MM.1S (cell line): ENCODE results near the gene REG3G.
A peak's percentile ranks its signal among the peaks of the same experiment; 100 is the strongest.

Experiments used
- DNase-seq: peaks from one replicate; pipeline ENCODE4 v3.0.0-alpha.2; 2015
- H2AFZ ChIP-seq: fragments of 300-600 bp; sonication (generic); 2 replicates; pipeline ENCODE4 v1.6.0; 2016; ENCODE audit warnings: antibody characterized with exemption, low read length
- H3F3A ChIP-seq: fragments of 300-600 bp; sonication (generic); 2 replicates; pipeline ENCODE4 v1.6.1; 2016; ENCODE audit warnings: mild to moderate bottlenecking, antibody characterized with exemption, low read length, moderate library complexity, mixed read lengths; ENCODE audit not compliant: insufficient read depth
- H3K27ac ChIP-seq: fragments of 300-600 bp; sonication (generic); 2 replicates; pipeline ENCODE4 v1.5.1; 2016; ENCODE audit warnings: mild to moderate bottlenecking, low read length
- H3K27me3 ChIP-seq: fragments of 300-600 bp; sonication (generic); replicated peaks from 2 replicates; pipeline ENCODE4 v1.6.0; 2016; ENCODE audit warnings: low read length; ENCODE audit not compliant: insufficient read depth
- H3K36me3 ChIP-seq: fragments of 300-600 bp; sonication (generic); replicated peaks from 2 replicates; pipeline ENCODE4 v1.6.1; 2016; ENCODE audit warnings: mild to moderate bottlenecking, low read length, mixed read lengths; ENCODE audit not compliant: insufficient read depth
- H3K4me1 ChIP-seq: fragments of 300-600 bp; sonication (generic); 2 replicates; pipeline ENCODE4 v1.6.1; 2016; ENCODE audit warnings: low read length, mixed read lengths
- H3K4me2 ChIP-seq: fragments of 300-600 bp; sonication (generic); 2 replicates; pipeline ENCODE4 v1.6.0; 2016; ENCODE audit warnings: low read depth, low read length
- H3K4me3 ChIP-seq: fragments of 300-600 bp; sonication (generic); 2 replicates; pipeline ENCODE4 v1.5.1; 2016; ENCODE audit warnings: low read length, mixed read lengths
- H3K79me2 ChIP-seq: fragments of 300-600 bp; sonication (generic); 2 replicates; pipeline ENCODE4 v1.6.1; 2016; ENCODE audit warnings: mixed run types, low read length, mixed read lengths
- H3K9ac ChIP-seq: fragments of 300-600 bp; sonication (generic); 2 replicates; pipeline ENCODE4 v1.6.1; 2016; ENCODE audit warnings: low read length, mixed read lengths
- H3K9me2 ChIP-seq: fragments of 300-600 bp; sonication (generic); replicated peaks from 2 replicates; pipeline ENCODE4 v1.6.1; 2016; ENCODE audit warnings: mild to moderate bottlenecking, low read length, mixed read lengths; ENCODE audit not compliant: insufficient read depth
- H3K9me3 ChIP-seq: fragments of 300-600 bp; sonication (generic); replicated peaks from 2 replicates; pipeline ENCODE4 v1.6.1; 2016; ENCODE audit warnings: mild to moderate bottlenecking, low read length, mixed read lengths; ENCODE audit not compliant: insufficient read depth
- H4K20me1 ChIP-seq: fragments of 300-600 bp; sonication (generic); 2 replicates; pipeline ENCODE4 v1.6.1; 2016; ENCODE audit warnings: mild to moderate bottlenecking, low read length, moderate library complexity, mixed read lengths; ENCODE audit not compliant: insufficient read depth
- CTCF ChIP-seq: fragments of 300-600 bp; sonication (generic); IDR thresholded peaks from 2 replicates; pipeline ENCODE4 v1.5.1; 2016; ENCODE audit warnings: antibody characterized with exemption, low read length, mixed read lengths
- EZH2 ChIP-seq: fragments of 300-600 bp; sonication (generic); optimal IDR thresholded peaks from 2 replicates; pipeline ENCODE3; 2017; ENCODE audit warnings: low read depth, mild to moderate bottlenecking, antibody characterized with exemption, low read length, mixed read lengths
- EZH2phosphoT487 ChIP-seq: fragments of 300-600 bp; sonication (generic); IDR thresholded peaks from 2 replicates; pipeline ENCODE4 v1.6.1; 2018; ENCODE audit warnings: antibody characterized with exemption, low read length

Gene REG3G

GRCh38 chr2:78989051-78989450, 36.5 kb upstream of the REG3G start:
- Histone ChIP-seq H3K36me3 (no peaks in the 10 kb centered on the region), H4K20me1 (no peaks in the 10 kb centered on the region), H3F3A (no peaks in the 10 kb centered on the region), H3K9me3 (no peaks in the 10 kb centered on the region), H3K4me1 (no peaks in the 10 kb centered on the region), H3K79me2 (no peaks in the 10 kb centered on the region), H3K9ac (no peak overlapping the region), H2AFZ (no peak overlapping the region), H3K9me2 (no peaks in the 10 kb centered on the region), H3K27me3 (no peaks in the 10 kb centered on the region), H3K4me2 (no peak overlapping the region), H3K4me3 (no peak overlapping the region), H3K27ac (no peak overlapping the region)
- no peak for DNase-seq
- no peak for TF ChIP-seq EZH2phosphoT487
- no peak for TF ChIP-seq CTCF
- TF ChIP-seq EZH2: no peak

- DNase-seq: peak; percentile 13
- Histone ChIP-seq H3K4me2 (peak overlapping the region; percentile 37; the same call in 1 of the 2 replicates), H3K9me2 (no peaks in the 10 kb centered on the region), H4K20me1 (no peaks in the 10 kb centered on the region), H3K4me3 (peak overlapping the region; percentile 23; the same call in 1 of the 2 replicates), H3F3A (no peaks in the 10 kb centered on the region), H3K79me2 (no peaks in the 10 kb centered on the region), H3K9ac (no peak overlapping the region), H3K27ac (no peak overlapping the region), H3K36me3 (no peaks in the 10 kb centered on the region), H3K27me3 (no peaks in the 10 kb centered on the region), H3K9me3 (no peaks in the 10 kb centered on the region), H3K4me1 (no peaks in the 10 kb centered on the region), H2AFZ (0 out of 2 replicates have a peak overlapping the region, but pooled peaks have one; percentile 23)
- TF ChIP-seq EZH2 (no peak), EZH2phosphoT487 (no peak), CTCF (peak; percentile 30)
These were observed 33.1 kb upstream of the REG3G start for GRCh38 chr2:78992451-78992806.

GRCh38 chr2:78992807-78993517, 32.5 kb upstream of the REG3G start:
- no peaks in the 10 kb centered on the region for H3K9me2 ChIP-seq
- H3K9ac ChIP-seq: no peak overlapping the region
- peak; percentile 36 for DNase-seq
- H3K79me2 ChIP-seq: no peaks in the 10 kb centered on the region
- H3K27ac ChIP-seq: no peak overlapping the region
- H4K20me1 ChIP-seq: no peaks in the 10 kb centered on the region
- no peaks in the 10 kb centered on the region for H3K9me3 ChIP-seq
- no peaks in the 10 kb centered on the region for H3K27me3 ChIP-seq
- TF ChIP-seq EZH2 (no peak), CTCF (no peak), EZH2phosphoT487 (no peak)
- 0 out of 2 replicates have a peak overlapping the region, but pooled peaks have one; percentile 23 for H2AFZ ChIP-seq
- H3K4me1 ChIP-seq: no peaks in the 10 kb centered on the region
- no peaks in the 10 kb centered on the region for H3K36me3 ChIP-seq
- peak overlapping the region; percentile 23; the same call in 1 of the 2 replicates for H3K4me3 ChIP-seq
- no peaks in the 10 kb centered on the region for H3F3A ChIP-seq
- H3K4me2 ChIP-seq: peak overlapping the region; percentile 37; the same call in 1 of the 2 replicates
